Measurements from ENCODE around the gene GULP1.
"Not testable (repeated sequence)": the region's sequence is repeated elsewhere in the genome, so short reads cannot be mapped to it uniquely, and the experiment has no call there.

Gene GULP1

DNA sequence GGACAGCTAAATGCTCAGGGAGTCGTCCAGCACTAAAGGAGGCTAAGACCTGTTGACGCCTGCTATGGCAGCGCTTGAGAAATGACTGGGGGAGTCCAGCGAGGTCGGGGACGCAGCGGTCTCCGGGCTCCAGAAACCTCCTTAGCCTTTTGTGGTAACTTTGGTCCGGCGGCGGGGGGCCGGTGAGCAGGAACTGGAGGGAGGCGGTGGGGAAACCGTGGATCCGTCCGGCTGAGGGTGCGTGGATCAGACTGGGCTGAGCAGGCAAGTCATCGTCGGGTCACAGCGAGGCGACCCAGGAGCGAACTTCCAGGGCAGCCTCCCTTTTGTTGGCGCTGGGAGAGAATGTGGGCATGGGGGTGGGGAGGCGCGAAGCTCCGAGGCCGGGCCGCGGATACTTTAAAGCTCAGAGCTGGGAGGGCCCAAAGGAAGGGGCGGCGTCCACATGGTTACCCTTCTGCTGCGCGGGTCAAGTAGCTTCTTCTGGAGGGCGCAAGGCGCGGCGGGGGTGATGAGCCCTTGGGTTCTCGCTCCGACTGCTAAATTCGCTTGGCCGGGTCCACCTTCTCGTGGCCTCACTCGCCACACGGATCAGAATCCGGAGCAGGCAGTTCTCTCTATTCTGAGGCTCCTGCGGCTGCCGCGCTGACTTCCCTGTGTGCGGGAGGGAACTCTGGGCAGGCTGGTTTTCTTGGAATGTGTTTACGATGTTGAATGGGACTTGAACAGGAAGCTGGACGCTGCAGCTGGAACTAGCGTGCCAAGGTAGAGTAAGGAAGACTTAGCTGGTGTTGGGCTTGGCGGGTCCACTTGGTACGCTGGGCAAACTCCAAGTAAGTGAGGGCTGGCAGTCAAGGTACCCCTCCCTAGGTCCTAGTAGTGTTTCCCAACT is 920 bp downstream of the GULP1 start:
- no peak for DNase-seq (ENCODE audit: low read depth in 2 of 3, low spot score in 1 of 3)

DNA sequence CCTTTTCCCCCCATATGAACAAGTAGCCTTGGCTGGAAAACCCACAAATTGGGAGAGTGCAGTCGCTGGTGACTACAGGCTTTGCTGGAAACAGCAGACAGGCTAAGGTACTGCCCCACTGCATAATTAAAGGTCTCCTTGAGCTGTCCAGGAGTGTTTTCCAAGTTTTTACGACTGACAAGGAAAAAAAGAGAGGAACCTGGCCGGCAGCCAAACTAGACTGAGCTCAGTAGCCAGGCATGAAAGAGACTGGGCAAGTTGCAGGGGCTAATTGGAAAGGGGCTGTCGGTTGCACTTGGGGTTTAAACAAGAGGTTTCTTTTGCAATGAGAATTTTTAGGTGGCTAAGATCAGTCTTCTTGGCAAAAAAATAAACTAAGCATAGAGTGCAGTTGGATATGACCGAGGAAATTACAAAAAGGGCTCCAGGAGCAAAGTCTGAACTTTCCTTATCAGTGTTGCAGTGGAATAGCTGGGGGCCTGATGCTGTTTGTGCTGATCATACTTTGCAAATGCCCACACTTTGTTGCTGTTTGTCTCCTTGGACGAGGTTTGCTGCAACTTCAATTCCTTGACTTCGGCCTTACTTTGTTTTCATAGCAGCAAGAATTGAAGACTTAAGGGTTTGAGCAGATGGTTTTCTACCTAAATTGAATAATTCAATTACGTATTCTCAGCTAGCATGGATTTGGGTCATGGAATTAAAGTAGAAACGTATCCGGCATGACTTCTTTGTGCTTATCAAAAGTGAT is 2.1 kb downstream of the GULP1 start:
- DNase-seq (ENCODE audit: low read depth in 2 of 3, low spot score in 1 of 3): no peak

GRCh38 chr2:188294352-188294926 is 2.8 kb downstream of the GULP1 start:
- DNase-seq (ENCODE audit: low read depth in 2 of 3, low spot score in 1 of 3): no peak

DNA sequence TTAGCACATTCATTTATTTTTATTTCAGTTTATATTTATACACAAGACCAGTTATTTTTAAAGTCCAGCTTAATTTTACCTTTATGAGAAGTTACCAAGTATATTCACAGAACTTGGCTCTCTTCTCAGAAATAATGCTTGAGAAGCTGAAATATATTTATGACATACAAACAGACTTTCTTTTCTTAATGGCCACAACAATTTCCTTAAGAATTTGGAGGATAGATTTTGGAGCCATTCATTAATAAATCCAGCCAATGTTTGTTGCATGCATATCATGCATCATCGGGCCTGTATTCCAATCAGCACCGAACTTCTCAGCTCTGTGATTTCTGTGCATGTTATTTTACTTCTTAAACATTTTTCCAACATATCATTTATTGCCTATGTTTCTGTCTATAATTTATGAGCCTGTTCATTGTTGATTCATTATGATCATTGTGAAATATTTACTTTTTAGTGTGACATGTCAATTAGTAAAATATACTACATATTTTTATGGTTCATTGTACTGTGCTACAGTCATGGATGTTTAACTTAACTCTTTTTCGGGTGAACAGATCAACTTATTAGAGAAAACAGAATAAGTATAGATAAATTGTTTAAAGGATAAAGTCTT is 3.5 kb downstream of the GULP1 start:
- DNase-seq (ENCODE audit: low read depth in 2 of 3, low spot score in 1 of 3): no peak

GRCh38 chr2:188297978-188298377 is 6.3 kb downstream of the GULP1 start:
- DNase-seq (ENCODE audit: low read depth in 2 of 3, low spot score in 1 of 3): no peak

DNA sequence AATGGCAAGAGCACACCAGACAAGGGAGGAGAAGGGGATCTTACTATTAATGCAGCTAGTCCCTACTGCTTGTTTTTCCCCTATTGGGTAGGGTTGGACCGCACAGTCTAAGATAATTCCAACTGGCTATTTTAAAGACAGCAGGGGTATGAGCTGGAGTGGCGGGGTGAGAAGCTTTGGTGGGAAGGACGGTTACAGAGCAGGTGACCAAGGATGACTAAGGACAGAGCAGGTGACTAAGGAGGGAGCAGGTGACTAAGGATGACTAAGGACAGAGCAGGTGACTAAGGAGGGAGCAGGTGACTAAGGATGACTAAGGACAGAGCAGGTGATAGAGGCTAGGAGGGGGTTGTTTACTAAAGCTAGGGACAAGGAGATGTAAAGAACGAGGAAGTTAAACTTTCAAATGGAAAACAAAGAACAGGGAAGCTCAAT is 7.3 kb downstream of the GULP1 start:
- DNase-seq (ENCODE audit: low read depth in 2 of 3, low spot score in 1 of 3): not testable (repeated sequence)

DNA sequence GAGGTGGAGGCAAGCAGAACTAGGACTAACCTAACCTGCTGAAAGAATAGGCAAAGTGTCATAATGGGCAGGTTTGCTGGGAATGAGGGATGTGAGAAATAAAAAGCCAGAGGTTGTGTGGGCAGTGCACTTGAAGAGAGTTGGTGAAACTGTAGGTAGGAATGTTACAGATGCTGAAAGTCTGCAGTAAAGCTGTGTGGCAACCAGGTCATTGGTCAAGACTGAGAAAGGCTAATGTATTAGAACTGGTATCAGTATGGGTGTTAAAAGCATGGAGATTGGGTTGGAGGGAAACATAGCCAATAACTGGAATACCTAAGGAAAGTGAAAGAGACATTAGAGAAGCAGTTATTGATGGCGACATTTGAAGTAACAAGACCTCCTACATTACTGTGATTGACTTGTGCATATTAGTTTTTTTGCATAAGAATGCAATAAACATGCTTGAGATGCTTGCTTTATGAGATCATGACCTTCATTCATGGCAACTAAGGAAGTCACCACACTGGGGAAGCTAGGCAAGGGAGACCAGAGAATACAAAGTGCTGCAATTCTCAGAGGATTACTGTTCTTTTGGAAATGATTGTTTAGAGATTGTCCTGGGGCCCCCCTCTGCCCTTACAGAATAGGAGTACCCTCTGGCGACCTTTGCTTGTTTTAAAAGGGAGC is 11.8 kb downstream of the GULP1 start:
- no peak for DNase-seq (ENCODE audit: low read depth in 2 of 3, low spot score in 1 of 3)

DNA sequence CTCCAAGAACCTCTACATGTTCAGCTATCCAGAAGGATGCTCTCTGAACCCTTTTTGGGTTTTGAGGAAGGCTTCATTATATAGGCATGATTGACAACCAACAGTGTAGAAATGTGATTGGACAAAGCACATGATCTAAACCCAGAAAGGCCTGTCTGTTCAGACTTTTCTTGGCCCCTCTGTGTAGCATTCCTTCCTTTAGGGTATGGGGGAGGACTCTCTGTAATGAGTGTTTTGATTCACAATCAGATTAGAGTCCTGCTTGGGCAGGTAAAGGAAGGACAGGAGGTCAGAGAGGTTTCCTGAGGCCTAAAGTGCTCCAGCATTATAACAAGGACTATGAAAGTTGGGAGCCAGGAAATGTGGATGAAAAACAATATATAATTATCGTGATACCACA is 13.6 kb downstream of the GULP1 start:
- DNase-seq (ENCODE audit: low read depth in 2 of 3, low spot score in 1 of 3): no peak

DNA sequence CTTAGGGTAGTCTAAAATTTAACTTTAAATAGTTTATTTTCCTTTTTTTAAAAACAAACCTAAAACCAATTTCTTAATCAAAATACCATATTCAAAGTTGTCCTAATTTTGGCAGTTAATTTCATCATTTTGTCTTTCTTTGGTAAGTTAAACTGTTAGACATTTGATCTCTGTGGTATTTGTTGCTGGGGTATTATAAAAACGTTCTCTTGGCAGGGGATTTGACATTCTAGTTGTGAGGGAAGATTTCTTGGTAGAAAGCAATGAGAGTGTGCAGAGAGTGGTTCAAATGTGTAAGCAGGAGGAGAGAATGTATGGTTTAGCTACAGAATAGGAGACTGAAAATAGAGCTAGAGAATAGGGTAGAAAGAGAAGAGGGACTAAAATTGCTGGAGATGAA is 14.6 kb downstream of the GULP1 start:
- no peak for DNase-seq (ENCODE audit: low read depth in 2 of 3, low spot score in 1 of 3)

DNA sequence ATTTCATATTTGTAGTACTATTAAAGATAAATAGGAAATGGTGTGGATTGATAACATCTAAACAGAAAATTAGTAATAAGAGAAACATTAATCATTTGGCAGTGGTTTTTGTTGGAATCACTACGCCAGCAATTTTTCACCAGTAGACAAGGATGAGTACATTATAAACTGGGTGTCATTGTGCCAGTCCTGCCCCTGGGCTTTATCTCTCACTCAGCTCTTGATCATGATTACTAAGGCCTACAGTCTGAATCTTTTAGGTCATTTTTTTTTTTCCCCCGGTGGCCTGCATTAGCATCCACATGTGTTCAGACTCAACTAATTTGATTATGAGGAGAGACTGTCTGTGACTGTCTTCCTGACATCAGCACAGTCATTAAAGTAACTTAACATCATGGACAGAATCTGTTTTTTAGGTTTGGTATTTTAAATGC is 16.2 kb downstream of the GULP1 start:
- DNase-seq (ENCODE audit: low read depth in 2 of 3, low spot score in 1 of 3): no peak

- no peak for DNase-seq (ENCODE audit: low read depth in 2 of 3, low spot score in 1 of 3)
Measured at GRCh38 chr2:188308483-188308882, 16.8 kb downstream of the GULP1 start.

GRCh38 chr2:188309364-188309763 is 17.7 kb downstream of the GULP1 start:
- DNase-seq (ENCODE audit: low read depth in 2 of 3, low spot score in 1 of 3): no peak

- DNase-seq (ENCODE audit: low read depth in 2 of 3, low spot score in 1 of 3): no peak
Measured at GRCh38 chr2:188314314-188315054, 22.8 kb downstream of the GULP1 start.

DNA sequence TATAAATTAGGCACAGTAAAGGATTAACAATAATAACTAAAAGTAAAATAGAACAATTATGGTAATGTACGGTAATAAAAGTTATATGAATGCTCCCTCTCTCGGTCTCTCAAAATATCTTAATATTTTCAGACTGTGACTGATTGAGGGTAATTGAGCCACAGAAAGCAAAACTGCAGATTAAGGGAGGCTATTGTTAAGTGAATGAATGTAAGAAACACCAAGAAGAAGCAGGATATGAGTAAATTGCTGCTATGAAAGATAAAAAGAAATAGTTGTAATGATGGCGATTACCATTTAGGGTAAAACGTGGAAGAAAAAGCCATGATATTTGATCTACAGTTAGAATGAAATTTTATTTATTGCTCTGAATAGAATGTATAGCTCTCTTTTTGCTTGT is 24.1 kb downstream of the GULP1 start:
- DNase-seq (ENCODE audit: low read depth in 2 of 3, low spot score in 1 of 3): no peak

DNA sequence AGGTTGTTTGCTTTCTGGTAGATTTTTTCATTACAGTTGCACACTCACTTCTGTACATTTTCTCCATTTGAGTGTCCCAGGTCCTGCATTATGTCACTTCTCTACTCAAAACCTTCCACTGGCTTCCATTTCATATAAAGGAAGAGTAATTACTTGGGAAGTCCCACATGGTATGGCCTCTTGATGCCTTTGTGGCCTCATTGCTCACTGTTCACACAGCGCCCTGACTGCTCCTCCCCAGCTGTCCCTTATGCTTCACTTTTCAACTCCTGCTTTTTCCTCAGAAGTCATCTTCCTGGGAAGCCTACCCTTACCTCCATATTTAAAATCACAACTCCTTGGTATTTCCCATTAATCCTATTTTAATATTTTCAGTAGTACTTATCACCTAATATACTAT is 24.7 kb downstream of the GULP1 start:
- DNase-seq (ENCODE audit: low read depth in 2 of 3, low spot score in 1 of 3): no peak

GRCh38 chr2:188316791-188317423 is 25.2 kb downstream of the GULP1 start:
- DNase-seq (ENCODE audit: low read depth in 2 of 3, low spot score in 1 of 3): no peak

GRCh38 chr2:188318161-188318749 is 26.6 kb downstream of the GULP1 start:
- DNase-seq (ENCODE audit: low read depth in 2 of 3, low spot score in 1 of 3): no peak

- no peak for DNase-seq (ENCODE audit: low read depth in 2 of 3, low spot score in 1 of 3)
Measured at GRCh38 chr2:188319838-188320237, 28.2 kb downstream of the GULP1 start.

DNA sequence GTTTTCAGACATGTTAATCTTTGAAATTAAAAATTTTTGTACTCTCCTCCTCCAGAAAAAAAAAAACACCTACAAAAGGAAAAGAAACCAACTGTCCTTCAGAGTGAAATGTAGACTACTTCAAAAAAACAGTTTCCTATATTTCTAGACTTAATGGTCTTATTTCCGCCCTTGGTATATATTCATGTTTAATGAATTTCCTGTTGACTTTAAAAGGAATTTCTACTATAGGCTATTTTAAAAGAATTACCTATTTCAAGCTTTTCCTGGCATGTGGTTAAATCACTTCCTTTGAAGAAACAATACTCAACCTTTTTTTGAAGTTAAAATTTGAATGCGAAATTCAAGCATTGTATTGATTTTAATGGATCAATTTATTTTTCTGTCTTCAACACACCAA is 29.2 kb downstream of the GULP1 start:
- DNase-seq (ENCODE audit: low read depth in 2 of 3, low spot score in 1 of 3): no peak

Data from stimulated activated CD4-positive, alpha-beta T cell treated with anti-CD3 and anti-CD28 coated beads, Interleukin-12 subunit alpha, Interleukin-12 subunit beta, amount 100 ng/mL, for 48 hours (primary cell).